Tibial nerve (tissue), 4 donors: ENCODE measurements around the gene DMD. TPM values are rescaled to one million over a fixed set of nuclear protein-coding genes. Genes with fewer than 3 reads are reported as not detected.

ENCODE experiments used
- DNase-seq, 2 donors: peaks; one replicate each; pipeline ENCODE4 v3.0.0-alpha.2; 2019; ENCODE audit warnings: low spot score in 2 of 2
- H3K27ac ChIP-seq, 4 donors: fragments of 200-600 bp; sonication (generic) in 3 of 4; one replicate each; pipeline ENCODE4 v1.5.1; 2017 to 2019; ENCODE audit warnings: mild to moderate bottlenecking in 1 of 4
- H3K27me3 ChIP-seq, 2 donors: fragments of 200-600 bp; sonication (generic) in 1 of 2; one replicate each; pipeline versions ENCODE4 v1.5.1 to v1.6.0; 2017 to 2019
- H3K36me3 ChIP-seq, 3 donors: fragments of 200-600 bp; sonication (generic); one replicate each; pipeline ENCODE4 v1.5.1; 2018 to 2019
- H3K4me1 ChIP-seq, 4 donors: fragments of 200-600 bp; sonication (generic) in 3 of 4; one replicate each; pipeline ENCODE4 v1.5.1; 2017 to 2019
- H3K4me3 ChIP-seq, 4 donors: fragments of 200-600 bp; sonication (generic) in 3 of 4; one replicate each; pipeline ENCODE4 v1.5.1; 2017 to 2019; ENCODE audit warnings: mild to moderate bottlenecking in 1 of 4, moderate library complexity in 1 of 4
- H3K9me3 ChIP-seq, 4 donors: fragments of 200-600 bp; sonication (generic) in 3 of 4; one replicate each; pipeline ENCODE4 v1.5.1; 2017 to 2019
- EP300 ChIP-seq, 2 donors: sonication (generic); formaldehyde crosslinking; IDR thresholded peaks; one replicate each; pipeline ENCODE4 v1.6.1; 2017; ENCODE audit warnings: antibody characterized with exemption in 2 of 2, mild to moderate bottlenecking in 1 of 2
- POLR2A ChIP-seq, 2 donors: fragments of 450-650 bp; IDR thresholded peaks; one replicate each; pipeline ENCODE4 v1.6.1; 2017; ENCODE audit warnings: antibody characterized with exemption in 2 of 2, mild to moderate bottlenecking in 2 of 2, moderate library complexity in 2 of 2
- WGBS, 2 donors: methylation state at CpG; one replicate each; pipeline ENCODE4 v1.1.5; 2018; 5-methylcytosine and 5-hydroxymethylcytosine counted together
- total RNA-seq, 4 donors: library from RNA; depleted of rRNA; stranded (reverse); fragments of >200 nt; gene quantifications; one replicate each; pipeline ENCODE4 v1.1.0, GENCODE V29; 2016
- TF ChIP-seq, protein P1 (sequence below), 5 experiments: fragments of 200-600 bp in 3 of 5; fragments of 450-650 bp in 2 of 5; sonication (generic) in 3 of 5; IDR thresholded peaks; one replicate each; pipeline ENCODE4 v1.5.1; 2016 to 2019; ENCODE audit warnings: antibody characterized with exemption in 5 of 5, mild to moderate bottlenecking in 3 of 5, moderate library complexity in 2 of 5

The DMD gene
- total RNA-seq, 4 donors from 2014 or later = 156 to 345 (median 245) TPM

DNA sequence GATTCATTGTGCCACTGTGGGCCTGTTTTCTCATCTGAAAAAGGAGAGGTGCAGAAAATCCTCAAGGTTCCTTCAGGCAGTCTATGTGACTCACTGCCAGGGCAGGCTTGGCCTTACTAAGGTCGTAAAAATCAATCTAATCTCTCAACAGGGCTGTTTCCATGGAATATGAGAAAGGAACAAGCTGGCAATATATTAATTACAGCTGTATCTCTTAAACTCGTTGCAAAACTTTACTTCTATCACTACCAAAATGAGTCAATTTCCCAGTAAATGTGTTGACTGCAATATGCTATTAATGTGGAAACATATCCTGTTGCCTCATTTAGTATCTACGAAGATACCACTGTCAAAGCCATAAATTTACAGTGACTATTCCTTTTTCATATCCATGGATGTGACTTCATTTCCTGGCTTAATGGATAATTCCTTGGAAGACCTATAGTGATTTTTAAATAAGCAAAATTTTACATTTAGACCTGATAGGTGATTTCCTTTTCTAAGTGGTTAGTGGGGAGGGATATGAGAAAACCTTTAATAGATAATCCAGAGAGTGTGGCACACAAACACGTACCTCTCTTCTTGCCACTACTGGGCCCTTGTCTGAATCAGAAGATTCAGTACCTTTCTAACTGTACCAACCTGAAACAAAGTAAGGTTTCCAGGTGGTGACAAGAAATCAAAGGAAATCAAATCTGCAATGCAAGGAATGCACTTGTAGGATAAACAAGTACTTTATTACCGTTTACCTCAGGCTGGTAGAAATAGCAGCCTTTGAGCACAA is 2012.1 kb downstream of the DMD start:
- Histone ChIP-seq H3K4me1 (no peaks in the 10 kb centered on the region), H3K9me3 (no peaks in the 10 kb centered on the region), H3K36me3 (peaks cover 0 to 30% (median 0%) of the 10 kb centered on the region in 3 donors), H3K4me3 (no peak overlapping the region), H3K27me3 (no peaks in the 10 kb centered on the region), H3K27ac (no peak overlapping the region)
- no peak for DNase-seq
- 65 to 68% methylated on average over 5 of the region's 5 CpGs for WGBS, 2 donors
- no peak for TF ChIP-seq POLR2A (IDR thresholded peaks at IDR 0.05)
- TF ChIP-seq, protein P1, sequence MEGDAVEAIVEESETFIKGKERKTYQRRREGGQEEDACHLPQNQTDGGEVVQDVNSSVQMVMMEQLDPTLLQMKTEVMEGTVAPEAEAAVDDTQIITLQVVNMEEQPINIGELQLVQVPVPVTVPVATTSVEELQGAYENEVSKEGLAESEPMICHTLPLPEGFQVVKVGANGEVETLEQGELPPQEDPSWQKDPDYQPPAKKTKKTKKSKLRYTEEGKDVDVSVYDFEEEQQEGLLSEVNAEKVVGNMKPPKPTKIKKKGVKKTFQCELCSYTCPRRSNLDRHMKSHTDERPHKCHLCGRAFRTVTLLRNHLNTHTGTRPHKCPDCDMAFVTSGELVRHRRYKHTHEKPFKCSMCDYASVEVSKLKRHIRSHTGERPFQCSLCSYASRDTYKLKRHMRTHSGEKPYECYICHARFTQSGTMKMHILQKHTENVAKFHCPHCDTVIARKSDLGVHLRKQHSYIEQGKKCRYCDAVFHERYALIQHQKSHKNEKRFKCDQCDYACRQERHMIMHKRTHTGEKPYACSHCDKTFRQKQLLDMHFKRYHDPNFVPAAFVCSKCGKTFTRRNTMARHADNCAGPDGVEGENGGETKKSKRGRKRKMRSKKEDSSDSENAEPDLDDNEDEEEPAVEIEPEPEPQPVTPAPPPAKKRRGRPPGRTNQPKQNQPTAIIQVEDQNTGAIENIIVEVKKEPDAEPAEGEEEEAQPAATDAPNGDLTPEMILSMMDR (IDR thresholded peaks at IDR 0.05) = no peak

DNA sequence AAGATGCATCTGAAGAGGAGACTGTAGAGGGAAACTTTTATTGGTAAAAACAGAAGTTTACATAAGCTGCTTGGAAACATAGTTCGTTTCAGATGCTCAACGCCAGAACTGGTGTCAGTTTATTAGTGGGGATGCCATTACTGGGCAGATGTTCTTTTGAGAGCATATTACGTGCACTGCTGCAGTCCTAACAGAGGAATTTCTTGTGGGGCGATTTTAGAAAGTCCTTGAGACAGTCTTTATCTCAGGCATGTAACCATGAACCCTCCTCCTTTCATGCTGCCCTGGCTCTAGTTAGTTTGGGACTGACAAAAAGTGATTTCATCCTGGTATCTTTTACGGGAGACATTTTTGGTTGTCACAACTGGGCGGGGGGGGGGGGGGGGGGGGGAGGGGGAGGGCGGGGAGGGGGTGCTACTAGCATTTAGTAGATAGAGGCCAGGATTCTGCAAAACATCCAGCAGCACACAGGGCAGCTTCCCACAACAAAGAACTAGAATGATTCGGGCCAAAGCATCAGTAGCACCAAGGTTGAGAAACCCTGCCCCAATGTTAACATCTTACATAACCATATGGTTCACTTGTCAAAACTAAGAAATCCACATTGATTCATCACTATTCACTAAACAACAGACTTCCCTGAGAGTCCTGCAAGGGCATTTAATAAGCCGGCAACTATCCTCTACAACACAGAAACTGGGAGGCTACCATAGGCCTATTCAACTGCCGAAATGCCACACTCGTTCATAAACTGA is 2021.0 kb downstream of the DMD start:
- TF ChIP-seq POLR2A (IDR thresholded peaks at IDR 0.05) (no peak), EP300 (IDR thresholded peaks at IDR 0.05) (no peak)
- TF ChIP-seq, protein P1 (IDR thresholded peaks at IDR 0.05) = no peak
- no peak overlapping the region for H3K4me3 ChIP-seq
- no peaks in the 10 kb centered on the region for H3K36me3 ChIP-seq
- WGBS, 2 donors = 74 to 76% methylated on average over 9 to 10 of the region's 11 CpGs
- H3K4me1 ChIP-seq = peaks cover 0 to 4% (median 0%) of the 10 kb centered on the region in 4 donors
- no peaks in the 10 kb centered on the region for H3K9me3 ChIP-seq
- no peak overlapping the region for H3K27ac ChIP-seq
- no peak for DNase-seq
- no peaks in the 10 kb centered on the region for H3K27me3 ChIP-seq

DNA sequence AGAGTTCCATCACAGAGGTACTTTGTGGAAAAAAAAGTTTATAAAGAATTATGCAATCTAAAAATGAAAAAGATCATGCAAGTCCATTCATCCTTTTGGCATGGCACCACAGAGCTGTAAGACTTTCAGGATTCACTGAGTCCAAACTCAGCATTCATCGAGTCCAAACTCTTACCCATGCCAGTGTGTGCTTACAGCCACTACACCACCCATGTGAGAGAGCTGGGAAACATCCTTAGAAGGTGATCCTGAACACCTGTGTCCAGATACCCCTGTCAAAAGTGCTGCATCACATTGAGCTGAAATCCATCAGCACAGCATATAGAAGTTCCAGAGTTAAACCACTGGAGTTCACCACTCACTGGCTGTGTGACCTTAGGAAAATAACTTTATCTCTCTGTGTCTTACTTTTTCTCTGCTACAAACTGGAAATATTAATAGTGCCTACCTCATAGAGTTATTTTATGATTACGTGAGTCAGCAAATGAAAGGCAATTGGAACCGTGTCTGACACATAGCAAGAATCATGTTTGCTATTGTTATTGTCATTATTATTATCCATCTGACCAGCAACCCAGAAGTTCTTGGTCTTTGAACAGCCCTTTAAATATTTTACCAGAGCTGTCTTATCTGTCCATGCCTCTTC is 2024.5 kb downstream of the DMD start:
- TF ChIP-seq, protein P1 (IDR thresholded peaks at IDR 0.05) = no peak
- no peak for TF ChIP-seq EP300 (IDR thresholded peaks at IDR 0.05)
- no peak for TF ChIP-seq POLR2A (IDR thresholded peaks at IDR 0.05)
- 73 to 83% methylated on average over 3 of the region's 3 CpGs for WGBS, 2 donors
- DNase-seq = no peak
- no peaks in the 10 kb centered on the region for H3K9me3 ChIP-seq
- H3K4me1 ChIP-seq = peaks cover 0 to 4% (median 0%) of the 10 kb centered on the region in 4 donors
- H3K27ac ChIP-seq = no peak overlapping the region
- H3K27me3 ChIP-seq = no peaks in the 10 kb centered on the region
- no peak overlapping the region for H3K4me3 ChIP-seq
- peaks cover 0 to 6% (median 0%) of the 10 kb centered on the region in 3 donors for H3K36me3 ChIP-seq

DNA sequence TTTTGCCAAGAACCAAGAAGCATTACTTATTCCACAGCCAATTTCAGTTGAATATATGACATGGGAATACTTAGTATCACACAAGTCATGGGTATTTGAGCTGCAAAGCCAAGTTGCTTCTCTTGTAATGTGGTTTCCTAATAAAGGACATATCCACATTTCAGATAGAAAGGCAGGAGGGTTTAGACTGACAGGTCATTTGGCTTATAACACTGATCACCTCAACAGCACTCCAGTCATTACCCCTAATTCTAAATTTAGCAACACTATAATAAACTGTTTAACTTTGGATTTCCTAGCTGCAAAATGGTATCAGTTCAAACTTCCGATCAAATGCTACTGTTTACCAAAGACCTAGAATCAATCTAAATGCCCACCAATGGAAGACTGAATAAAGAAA is 2025.5 kb downstream of the DMD start:
- TF ChIP-seq, protein P1 (IDR thresholded peaks at IDR 0.05) = no peak
- no peak for TF ChIP-seq POLR2A (IDR thresholded peaks at IDR 0.05)
- no peak for DNase-seq
- WGBS, 2 donors = 85 to 94% methylated on average over 1 of the region's 1 CpG
- Histone ChIP-seq H3K4me3 (no peak overlapping the region), H3K4me1 (peaks cover 0 to 4% (median 0%) of the 10 kb centered on the region in 4 donors), H3K27me3 (no peaks in the 10 kb centered on the region), H3K9me3 (no peaks in the 10 kb centered on the region), H3K27ac (no peak overlapping the region), H3K36me3 (peaks cover 0 to 6% (median 0%) of the 10 kb centered on the region in 3 donors)
